NCI-H446 treated with DMSO at 0.1 percent for 48 hours (cell line): ENCODE measurements around the gene CALML3.

Source experiments
- DNase-seq: peaks from one replicate; lab custom pipeline; 2025; lab: John Stamatoyannopoulos, UW

The CALML3 gene

GRCh38 chr10:5506751-5507648 lies 17.8 kb upstream of the CALML3 start:
- no peak for DNase-seq

GRCh38 chr10:5507649-5508131 lies 17.1 kb upstream of the CALML3 start:
- no peak for DNase-seq

GRCh38 chr10:5508161-5508604 lies 16.6 kb upstream of the CALML3 start:
- DNase-seq = no peak

- DNase-seq = no peak
Observed at GRCh38 chr10:5508786-5509185, 16.0 kb upstream of the CALML3 start.

GRCh38 chr10:5509236-5509635 lies 15.5 kb upstream of the CALML3 start:
- no peak for DNase-seq

GRCh38 chr10:5509691-5510090 lies 15.1 kb upstream of the CALML3 start:
- no peak for DNase-seq

- no peak for DNase-seq
Observed at GRCh38 chr10:5510281-5511072, 14.3 kb upstream of the CALML3 start.

GRCh38 chr10:5511231-5511884 lies 13.4 kb upstream of the CALML3 start:
- DNase-seq = no peak

- DNase-seq = no peak
Observed at GRCh38 chr10:5511885-5512280, 12.9 kb upstream of the CALML3 start.

GRCh38 chr10:5512331-5512730 lies 12.4 kb upstream of the CALML3 start:
- DNase-seq = no peak

GRCh38 chr10:5512881-5513612 lies 11.7 kb upstream of the CALML3 start:
- no peak for DNase-seq

- no peak for DNase-seq
Observed at GRCh38 chr10:5514226-5514850, 10.4 kb upstream of the CALML3 start.

GRCh38 chr10:5515948-5516761 lies 8.6 kb upstream of the CALML3 start:
- DNase-seq = no peak

GRCh38 chr10:5517546-5517945 lies 7.2 kb upstream of the CALML3 start:
- DNase-seq = no peak

GRCh38 chr10:5518143-5518542 lies 6.6 kb upstream of the CALML3 start:
- DNase-seq = no peak

GRCh38 chr10:5519054-5519453 lies 5.7 kb upstream of the CALML3 start:
- no peak for DNase-seq

- no peak for DNase-seq
Observed at GRCh38 chr10:5522913-5523560, 1.7 kb upstream of the CALML3 start.

- DNase-seq = no peak
Observed at GRCh38 chr10:5523796-5524574, 776 bp upstream of the CALML3 start.
